ENCODE results near the gene DAGLA. TPM values are rescaled to one million over a fixed set of nuclear protein-coding genes. Genes with fewer than 3 reads are reported as not detected.
A peak's percentile ranks its signal among the peaks of the same experiment; 100 is the strongest.
"Not testable (repeated sequence)": the region's sequence is repeated elsewhere in the genome, so short reads cannot be mapped to it uniquely, and the experiment has no call there.

Gene DAGLA
- total RNA-seq, 1 donor from 2014 or later, result 0.18 TPM

DNA sequence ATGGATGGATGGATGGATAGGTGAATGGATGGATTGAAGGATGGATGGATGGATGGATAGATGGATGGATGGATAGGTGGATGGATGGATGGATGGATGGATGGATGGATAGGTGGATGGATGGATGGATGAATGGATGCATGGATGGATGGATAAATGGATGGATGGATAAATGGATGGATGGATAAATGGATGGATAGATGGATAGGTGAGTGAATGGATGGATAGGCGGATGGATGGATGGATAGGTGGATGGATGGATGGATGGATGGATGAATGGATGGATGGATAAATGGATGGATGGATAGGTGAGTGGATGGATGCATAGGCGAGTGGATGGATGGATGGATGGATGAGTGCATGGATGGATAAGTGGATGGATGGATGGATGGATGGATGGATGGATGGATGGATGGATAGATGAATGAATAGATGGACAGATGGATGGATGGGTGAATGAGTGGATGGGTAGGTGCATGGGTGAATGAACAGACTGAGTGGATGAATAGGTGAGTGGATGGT, 6.2 kb upstream of the DAGLA start:
- H3K27me3 Mint-ChIP-seq (ENCODE audit: insufficient read depth), result peaks cover 29% of the 10 kb centered on the region
- H3K36me3 Mint-ChIP-seq (ENCODE audit: low read depth); H3K4me1 Mint-ChIP-seq (ENCODE audit: low read depth); DNase-seq (ENCODE audit: low spot score); intact Hi-C loops (cut with micrococcal nuclease); H3K4me3 Mint-ChIP-seq; H3K9me3 Mint-ChIP-seq; H3K27ac Mint-ChIP-seq: not testable (repeated sequence)

DNA sequence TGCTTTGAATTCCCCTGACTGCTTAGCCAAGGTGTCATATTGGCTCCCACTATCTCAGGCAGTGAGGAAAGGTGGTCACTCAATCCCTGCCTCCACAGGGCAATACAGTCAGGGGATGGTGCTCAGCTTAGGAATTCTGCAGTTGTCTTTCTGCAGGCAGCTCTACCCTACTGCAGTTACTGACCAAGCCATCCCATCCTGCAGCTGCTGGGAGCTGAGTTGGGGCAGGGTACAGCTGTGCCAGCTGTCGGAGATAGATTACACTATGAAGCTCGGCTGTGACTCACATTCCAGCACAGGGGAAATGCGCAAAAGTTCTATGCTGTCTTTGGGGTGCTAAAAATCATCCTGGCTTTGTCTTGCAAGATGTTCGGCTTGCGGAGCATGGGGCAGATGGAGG, 4.4 kb upstream of the DAGLA start:
- Mint-ChIP-seq H3K27ac (no peak overlapping the region), H3K27me3 (ENCODE audit: insufficient read depth) (peaks cover 34% of the 10 kb centered on the region)

DNA sequence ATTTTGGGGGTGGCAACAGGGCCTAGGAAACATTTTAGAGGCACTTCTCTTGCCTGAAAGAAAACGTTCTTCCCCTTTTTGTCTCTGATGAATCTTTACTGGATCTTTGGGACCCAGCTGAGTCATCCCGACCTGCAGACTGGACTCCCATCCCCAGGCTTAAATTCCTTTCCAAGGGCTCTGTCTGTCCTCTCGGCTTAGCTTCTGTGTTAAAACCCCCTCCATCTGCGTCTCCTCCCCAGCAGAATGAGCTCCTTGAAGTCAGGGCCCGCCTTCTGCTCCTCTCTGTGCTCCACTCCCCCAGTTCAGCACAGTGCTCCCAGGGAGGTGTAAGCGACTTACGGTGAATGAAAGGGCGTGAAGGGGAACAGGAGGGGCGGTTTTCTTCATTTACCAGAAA, 895 bp upstream of the DAGLA start:
- H3K9me3 Mint-ChIP-seq, result no peaks in the 10 kb centered on the region
- no peak for DNase-seq (ENCODE audit: low spot score)
- intact Hi-C loops (cut with micrococcal nuclease), result no loop called here
- H3K4me3 Mint-ChIP-seq, result peak overlapping the region; percentile 38
- peaks cover 39% of the 10 kb centered on the region for H3K27me3 Mint-ChIP-seq (ENCODE audit: insufficient read depth)
- no peaks in the 10 kb centered on the region for H3K36me3 Mint-ChIP-seq (ENCODE audit: low read depth)
- no peak overlapping the region for H3K27ac Mint-ChIP-seq
- H3K4me1 Mint-ChIP-seq (ENCODE audit: low read depth), result no peaks in the 10 kb centered on the region

More for the DNA sequence above, 4.4 kb upstream of the DAGLA start:
- no peak for DNase-seq (ENCODE audit: low spot score)
- H3K4me1 Mint-ChIP-seq (ENCODE audit: low read depth), result no peaks in the 10 kb centered on the region
- no peak overlapping the region for H3K4me3 Mint-ChIP-seq
- H3K36me3 Mint-ChIP-seq (ENCODE audit: low read depth), result no peaks in the 10 kb centered on the region
- intact Hi-C loops (cut with micrococcal nuclease), result no loop called here
- no peaks in the 10 kb centered on the region for H3K9me3 Mint-ChIP-seq

DNA sequence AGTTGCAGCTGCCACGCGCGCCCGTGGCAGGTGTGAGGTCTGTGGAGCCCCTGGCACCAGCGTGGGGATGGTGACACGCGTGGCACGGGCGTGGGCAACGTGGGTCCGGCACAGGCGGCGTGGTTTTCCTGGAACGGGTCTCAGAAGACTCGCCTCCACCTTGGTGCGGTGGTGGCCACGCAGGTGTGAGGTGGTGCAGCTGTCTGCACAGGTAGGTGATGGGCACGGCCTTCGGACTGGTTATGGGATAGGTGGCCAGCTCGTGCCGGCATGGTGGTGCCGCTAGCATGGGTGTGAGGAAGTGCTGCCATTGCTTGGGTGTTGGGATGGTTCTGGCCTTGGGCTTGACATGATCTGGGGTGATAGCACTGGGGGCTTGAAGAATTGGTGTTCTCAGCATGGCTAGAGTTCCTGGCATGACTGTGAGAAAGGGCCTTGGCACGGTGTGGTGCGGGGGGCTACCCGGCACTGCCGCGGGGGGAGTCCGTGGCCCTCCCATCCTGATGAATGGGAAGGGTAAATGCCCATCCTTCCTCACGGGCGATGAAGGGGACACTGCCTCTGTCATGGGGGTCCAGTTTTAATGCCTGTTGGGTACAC, 531 bp downstream of the DAGLA start:
- H3K27me3 Mint-ChIP-seq (ENCODE audit: insufficient read depth), result peaks cover 44% of the 10 kb centered on the region
- no peaks in the 10 kb centered on the region for H3K4me1 Mint-ChIP-seq (ENCODE audit: low read depth)
- H3K36me3 Mint-ChIP-seq (ENCODE audit: low read depth), result no peaks in the 10 kb centered on the region
- H3K27ac Mint-ChIP-seq, result no peak overlapping the region
- H3K4me3 Mint-ChIP-seq, result peak overlapping the region; percentile 75
- no peak for DNase-seq (ENCODE audit: low spot score)
- H3K9me3 Mint-ChIP-seq, result no peaks in the 10 kb centered on the region
- intact Hi-C loops (cut with micrococcal nuclease), result loop anchor here (1.0 kb wide), 2 partner anchors 16 to 53 kb away; no protein-coding TSS in a partner anchor

DNA sequence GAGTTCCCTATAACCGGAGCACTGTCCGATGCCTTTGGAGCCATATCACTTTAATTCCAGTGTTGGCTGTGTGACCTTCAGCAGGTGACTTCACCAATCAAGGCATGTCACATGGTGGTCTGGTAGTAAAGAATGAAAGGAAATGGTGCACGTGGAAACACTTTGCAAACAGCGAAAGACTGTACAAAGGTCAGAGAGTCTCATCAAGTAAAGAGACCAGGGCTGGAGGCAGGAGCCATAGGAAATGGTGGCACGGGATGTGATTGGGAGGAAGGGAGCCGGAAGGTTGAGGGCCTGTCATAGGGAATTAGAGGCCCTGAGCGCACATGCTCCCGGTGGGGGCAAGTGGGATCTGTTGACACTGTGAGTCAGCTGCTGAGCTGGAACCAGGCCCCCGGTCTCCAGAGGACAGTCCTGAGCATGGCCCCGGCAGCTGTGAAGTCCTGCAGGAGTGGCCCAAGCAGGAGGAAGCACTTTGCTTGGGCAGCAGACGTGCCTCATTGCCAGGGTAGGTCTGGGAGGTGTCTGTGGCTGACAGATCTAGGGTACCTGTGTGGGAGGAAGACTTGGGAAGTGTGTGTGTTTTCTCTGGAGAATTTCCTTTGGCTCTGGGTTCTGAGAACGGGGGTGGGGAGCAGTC, 2.0 kb downstream of the DAGLA start:
- Mint-ChIP-seq H3K9me3 (no peaks in the 10 kb centered on the region), H3K4me1 (ENCODE audit: low read depth) (no peaks in the 10 kb centered on the region), H3K4me3 (no peak overlapping the region), H3K27ac (no peak overlapping the region), H3K27me3 (ENCODE audit: insufficient read depth) (peaks cover 38% of the 10 kb centered on the region), H3K36me3 (ENCODE audit: low read depth) (no peaks in the 10 kb centered on the region)
- DNase-seq (ENCODE audit: low spot score), result no peak
- intact Hi-C loops (cut with micrococcal nuclease), result no loop called here

DNA sequence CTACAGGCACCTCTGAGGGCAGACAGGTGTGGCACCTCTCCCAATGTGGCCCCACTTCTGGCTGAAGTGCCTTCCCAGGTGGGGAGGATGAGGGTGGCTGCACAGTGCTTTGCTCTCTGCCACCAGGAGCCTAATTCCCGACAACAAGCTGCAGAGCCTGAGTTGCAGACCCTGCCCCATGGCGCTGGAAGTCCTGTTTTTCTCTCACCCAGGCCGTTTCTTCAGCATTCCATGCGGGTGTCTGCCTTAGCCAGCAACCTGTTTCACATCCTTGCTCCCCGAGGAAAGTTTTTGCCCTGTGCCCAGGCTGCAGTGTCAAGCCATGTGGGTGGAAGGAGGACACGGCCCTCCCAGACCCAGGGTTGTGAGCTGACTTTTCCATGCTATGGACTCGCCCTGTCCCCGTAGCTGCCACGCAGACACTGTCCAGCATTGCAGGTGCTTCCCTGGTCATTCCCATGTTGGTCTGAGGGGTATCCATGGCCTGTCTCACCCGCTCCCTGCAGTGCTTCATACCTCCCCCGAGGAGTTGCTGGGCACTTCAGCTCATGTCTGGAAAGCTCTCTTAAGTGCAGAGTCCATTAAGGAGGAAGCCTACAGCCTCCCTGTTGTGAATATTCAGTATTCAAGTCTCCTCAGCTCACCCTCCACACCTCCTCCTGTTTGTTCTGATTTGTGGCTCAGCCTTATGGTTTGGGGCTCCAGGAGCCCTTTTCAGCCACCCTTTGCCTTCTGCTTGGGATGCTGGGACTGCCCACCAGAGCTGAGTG, 2.9 kb downstream of the DAGLA start:
- Mint-ChIP-seq H3K27ac (no peak overlapping the region), H3K4me3 (no peak overlapping the region), H3K36me3 (ENCODE audit: low read depth) (no peaks in the 10 kb centered on the region), H3K9me3 (no peaks in the 10 kb centered on the region), H3K4me1 (ENCODE audit: low read depth) (no peaks in the 10 kb centered on the region), H3K27me3 (ENCODE audit: insufficient read depth) (peaks cover 38% of the 10 kb centered on the region)
- intact Hi-C loops (cut with micrococcal nuclease), result no loop called here
- no peak for DNase-seq (ENCODE audit: low spot score)

DNA sequence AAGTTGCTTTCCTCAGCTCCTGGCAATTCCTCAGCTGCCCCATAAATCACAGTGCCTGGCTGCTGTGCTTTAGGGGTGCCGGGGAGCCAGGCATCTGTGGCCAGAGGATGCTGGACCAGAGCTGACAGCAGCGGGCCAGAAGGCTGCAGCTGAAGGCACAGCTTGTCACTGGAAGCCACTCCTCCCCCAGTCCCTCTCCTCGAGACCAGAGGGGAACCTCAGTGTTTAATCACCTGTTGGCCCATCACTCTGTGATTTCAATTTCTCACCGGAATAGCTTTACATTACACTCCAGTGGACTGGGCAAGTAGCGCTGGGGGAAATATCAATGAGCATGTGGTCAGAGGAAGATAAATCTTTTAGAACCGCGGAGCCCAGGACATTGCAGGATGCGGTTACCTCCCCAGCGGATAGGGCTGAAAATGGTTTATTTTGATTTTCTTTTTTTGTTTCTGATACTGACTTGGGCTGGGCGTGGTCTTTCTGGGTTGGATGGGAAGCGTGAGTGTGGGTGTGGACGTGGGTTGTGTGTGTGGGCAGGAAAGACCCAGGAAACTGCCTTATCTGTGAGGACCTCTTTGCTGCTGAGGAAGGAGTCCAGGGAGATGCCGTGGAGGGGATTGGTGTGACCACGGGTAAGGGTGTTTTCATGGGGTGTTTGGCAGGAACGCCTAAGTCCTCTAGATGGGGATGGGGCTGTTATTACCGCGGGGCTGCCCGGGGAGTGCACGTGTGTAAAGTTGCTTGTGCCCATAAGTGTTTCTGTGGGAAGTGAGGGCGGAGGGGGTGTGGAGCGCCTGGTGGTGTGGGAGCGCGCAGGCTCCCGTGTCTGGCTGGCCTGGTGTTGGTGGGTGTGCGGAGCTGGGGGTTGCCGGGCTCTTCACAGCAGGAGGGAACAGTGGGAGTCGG, 4.0 kb downstream of the DAGLA start:
- peak; percentile 33 for DNase-seq (ENCODE audit: low spot score)
- intact Hi-C loops (cut with micrococcal nuclease), result loop anchor here (1.0 kb wide), 2 partner anchors 12 to 49 kb away; no protein-coding TSS in a partner anchor
- H3K4me1 Mint-ChIP-seq (ENCODE audit: low read depth), result no peaks in the 10 kb centered on the region

DNA sequence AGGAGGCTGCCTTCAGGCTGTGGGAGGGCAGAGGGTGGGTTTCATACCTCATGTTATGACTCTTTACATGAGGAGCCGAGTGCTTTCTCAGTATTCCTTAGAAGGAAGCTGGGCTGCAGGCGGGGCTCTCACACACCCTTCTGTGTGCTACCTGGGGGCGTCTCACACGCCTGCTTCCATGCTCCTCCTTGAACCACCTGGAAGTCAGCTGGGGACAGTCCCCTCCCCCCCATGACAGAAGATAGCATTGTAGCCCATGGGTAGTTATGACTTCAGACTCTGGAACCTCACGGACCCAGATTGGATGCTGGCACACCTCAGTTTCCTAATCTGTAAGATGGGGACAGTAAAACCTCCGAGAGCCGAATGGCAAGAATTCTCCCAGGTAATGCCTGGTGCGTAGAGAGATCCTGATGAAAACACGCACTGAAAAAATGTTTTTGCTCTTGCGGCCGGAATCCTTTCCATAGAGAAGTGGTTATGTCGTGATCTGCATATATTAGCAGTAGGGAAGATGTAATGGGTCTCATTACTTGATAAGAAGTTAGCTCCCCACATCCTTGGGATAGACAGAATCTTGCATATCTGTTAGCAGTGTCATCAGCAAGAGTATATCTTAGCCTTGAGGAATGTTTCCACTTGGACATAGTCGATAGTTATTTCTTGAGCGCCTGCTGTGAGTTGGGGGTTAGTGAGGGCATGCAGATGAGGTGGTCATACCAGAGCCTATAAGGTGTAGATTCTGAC, 4.9 kb downstream of the DAGLA start:
- no peaks in the 10 kb centered on the region for H3K4me1 Mint-ChIP-seq (ENCODE audit: low read depth)
- no peak for DNase-seq (ENCODE audit: low spot score)
- H3K4me3 Mint-ChIP-seq, result no peak overlapping the region
- no peak overlapping the region for H3K27ac Mint-ChIP-seq
- no peaks in the 10 kb centered on the region for H3K9me3 Mint-ChIP-seq
- no peaks in the 10 kb centered on the region for H3K36me3 Mint-ChIP-seq (ENCODE audit: low read depth)
- H3K27me3 Mint-ChIP-seq (ENCODE audit: insufficient read depth), result peaks cover 31% of the 10 kb centered on the region
- intact Hi-C loops (cut with micrococcal nuclease), result loop anchor here (1.0 kb wide), 2 partner anchors 11 to 48 kb away; no protein-coding TSS in a partner anchor

More for the DNA sequence above, 4.0 kb downstream of the DAGLA start:
- Mint-ChIP-seq H3K4me3 (no peak overlapping the region), H3K36me3 (ENCODE audit: low read depth) (no peaks in the 10 kb centered on the region), H3K27ac (no peak overlapping the region), H3K9me3 (no peaks in the 10 kb centered on the region), H3K27me3 (ENCODE audit: insufficient read depth) (peaks cover 33% of the 10 kb centered on the region)

DNA sequence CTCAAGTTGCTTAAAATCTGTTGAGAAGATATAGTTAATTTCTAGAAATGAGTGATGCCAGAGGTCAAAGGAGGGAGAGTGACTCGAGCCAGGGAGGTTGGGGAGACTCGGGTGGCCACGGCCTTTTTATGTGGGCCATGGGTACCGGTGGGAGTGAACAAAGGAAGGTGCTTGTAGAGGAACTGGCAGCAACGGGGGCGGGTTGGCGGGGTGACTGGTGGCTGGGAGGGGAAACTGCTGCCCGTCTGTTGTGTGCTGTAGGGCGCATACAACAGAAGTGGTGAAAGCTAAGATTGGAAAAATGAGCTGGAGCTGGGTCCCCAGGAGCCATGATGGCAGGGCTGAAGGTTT, 5.4 kb downstream of the DAGLA start:
- no peaks in the 10 kb centered on the region for H3K36me3 Mint-ChIP-seq (ENCODE audit: low read depth)
- H3K9me3 Mint-ChIP-seq, result no peaks in the 10 kb centered on the region
- no peak overlapping the region for H3K4me3 Mint-ChIP-seq
- DNase-seq (ENCODE audit: low spot score), result no peak
- no peaks in the 10 kb centered on the region for H3K4me1 Mint-ChIP-seq (ENCODE audit: low read depth)
- intact Hi-C loops (cut with micrococcal nuclease), result no loop called here
- H3K27ac Mint-ChIP-seq, result no peak overlapping the region
- H3K27me3 Mint-ChIP-seq (ENCODE audit: insufficient read depth), result peaks cover 33% of the 10 kb centered on the region

DNA sequence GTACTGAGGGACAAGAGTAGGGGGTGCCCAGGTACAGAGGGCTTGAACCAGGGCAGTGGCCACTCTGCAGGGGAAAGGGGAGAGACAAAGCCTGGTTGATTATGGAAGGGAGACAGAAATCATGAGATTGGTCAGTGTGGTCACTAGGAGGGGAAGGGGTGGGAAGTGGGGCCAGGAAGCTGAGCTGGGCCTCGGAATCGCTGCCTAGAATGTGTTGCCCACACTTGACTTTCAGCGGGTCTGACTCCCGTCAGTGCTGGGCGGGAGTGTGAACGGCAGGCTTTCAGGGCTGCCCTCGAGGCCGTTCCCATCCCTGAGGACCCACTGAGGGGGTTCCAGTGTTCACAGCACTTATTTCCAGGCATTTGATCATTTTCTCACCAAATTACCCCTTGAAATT, 5.9 kb downstream of the DAGLA start:
- Mint-ChIP-seq H3K27me3 (ENCODE audit: insufficient read depth) (peaks cover 28% of the 10 kb centered on the region), H3K36me3 (ENCODE audit: low read depth) (no peaks in the 10 kb centered on the region), H3K9me3 (no peaks in the 10 kb centered on the region), H3K4me3 (no peak overlapping the region), H3K27ac (no peak overlapping the region), H3K4me1 (ENCODE audit: low read depth) (no peaks in the 10 kb centered on the region)
- DNase-seq (ENCODE audit: low spot score), result no peak
- intact Hi-C loops (cut with micrococcal nuclease), result no loop called here

DNA sequence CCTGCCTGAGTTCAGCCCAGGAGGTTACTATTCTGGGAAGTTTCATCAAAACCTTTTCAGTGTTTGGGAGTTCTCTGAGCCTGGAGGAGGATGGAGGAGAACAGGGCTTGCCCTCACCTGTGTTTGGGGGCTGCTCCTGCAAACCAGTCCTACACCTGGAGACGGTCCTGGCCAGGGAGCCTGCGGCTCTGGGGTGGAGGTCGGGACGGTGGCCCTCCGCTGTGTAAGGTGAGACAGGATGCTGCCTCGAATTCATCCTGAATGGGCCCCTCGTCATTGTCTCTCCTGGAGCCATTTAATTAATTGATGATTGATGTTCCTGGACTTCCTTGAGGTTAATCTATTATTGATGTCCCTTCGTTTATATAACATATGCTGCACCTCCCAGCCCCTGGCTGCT, 6.3 kb downstream of the DAGLA start:
- Mint-ChIP-seq H3K27ac (no peak overlapping the region), H3K4me1 (ENCODE audit: low read depth) (no peaks in the 10 kb centered on the region), H3K4me3 (no peak overlapping the region), H3K9me3 (no peaks in the 10 kb centered on the region), H3K27me3 (ENCODE audit: insufficient read depth) (peaks cover 26% of the 10 kb centered on the region), H3K36me3 (ENCODE audit: low read depth) (no peaks in the 10 kb centered on the region)
- intact Hi-C loops (cut with micrococcal nuclease), result no loop called here
- DNase-seq (ENCODE audit: low spot score), result no peak

DNA sequence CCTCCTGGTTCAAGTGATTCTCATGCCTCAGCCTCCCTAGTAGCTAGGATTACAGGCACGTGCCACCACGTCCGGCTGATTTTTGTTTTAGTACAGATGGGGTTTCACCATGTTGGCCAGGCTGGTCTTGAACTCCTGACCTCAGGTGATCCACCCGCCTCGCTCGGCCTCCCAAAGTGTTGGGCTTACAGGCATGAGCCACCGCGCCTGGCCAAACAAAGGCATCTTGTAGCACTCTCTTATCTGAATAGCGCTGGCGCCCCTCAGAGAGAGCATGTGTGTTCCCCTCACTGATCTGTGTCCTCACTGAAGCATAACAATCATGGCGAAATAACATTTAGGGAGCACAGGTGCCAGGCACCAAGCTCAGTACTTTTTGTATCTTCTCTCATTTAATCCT, 7.2 kb downstream of the DAGLA start:
- Mint-ChIP-seq H3K27me3 (ENCODE audit: insufficient read depth) (peaks cover 27% of the 10 kb centered on the region), H3K36me3 (ENCODE audit: low read depth) (no peaks in the 10 kb centered on the region), H3K4me3 (no peak overlapping the region), H3K9me3 (no peaks in the 10 kb centered on the region), H3K4me1 (ENCODE audit: low read depth) (no peaks in the 10 kb centered on the region), H3K27ac (no peak overlapping the region)
- no peak for DNase-seq (ENCODE audit: low spot score)
- intact Hi-C loops (cut with micrococcal nuclease), result no loop called here
